Neural cell (in vitro differentiated cells): ENCODE results near the gene PID1. TPM values are rescaled to one million over a fixed set of nuclear protein-coding genes. Genes with fewer than 3 reads are reported as not detected.
A peak's percentile ranks its signal among the peaks of the same experiment; 100 is the strongest.

Source experiments
- H2AFZ ChIP-seq: fragments of 200-600, 300-800 bp; sonication (generic), shearing (Covaris generic); 2 replicates; pipeline ENCODE4 v1.6.0; 2014; ENCODE audit warnings: low read depth, mild to moderate bottlenecking, antibody characterized with exemption, low read length, moderate library complexity
- H3F3A ChIP-seq: fragments of 200-600 bp; shearing (Covaris generic); 2 replicates; pipeline ENCODE4 v1.6.1; 2016; ENCODE audit warnings: mild to moderate bottlenecking, moderate library complexity, mixed read lengths, antibody characterized with exemption, low read length; ENCODE audit not compliant: insufficient read depth, poor library complexity, severe bottlenecking
- H3K27ac ChIP-seq: fragments of 200-600, 300-800 bp; sonication (generic), shearing (Covaris generic); 2 replicates; pipeline ENCODE4 v1.5.1; 2014; ENCODE audit warnings: mild to moderate bottlenecking, low read length, moderate library complexity
- H3K27me3 ChIP-seq: fragments of 300-800, 200-600 bp; sonication (generic), shearing (Covaris generic); 2 replicates; pipeline ENCODE4 v1.6.0; 2014; ENCODE audit warnings: mild to moderate bottlenecking, low read depth, low read length, moderate library complexity; ENCODE audit not compliant: insufficient read depth
- H3K36me3 ChIP-seq: fragments of 300-800, 200-600 bp; sonication (generic), shearing (Covaris generic); 2 replicates; pipeline ENCODE4 v1.5.1; 2014; ENCODE audit warnings: mild to moderate bottlenecking, antibody characterized with exemption, low read length, moderate library complexity; ENCODE audit not compliant: insufficient read depth
- H3K4me2 ChIP-seq: fragments of 300-800, 200-600 bp; sonication (generic), shearing (Covaris generic); 2 replicates; pipeline ENCODE4 v1.6.0; 2014; ENCODE audit warnings: mild to moderate bottlenecking, low read length
- H3K4me3 ChIP-seq: fragments of 300-800, 200-600 bp; sonication (generic), shearing (Covaris generic); 2 replicates; pipeline ENCODE4 v1.5.1; 2014; ENCODE audit warnings: mild to moderate bottlenecking, low read length, moderate library complexity
- H3K79me2 ChIP-seq: fragments of 200-600 bp; shearing (Covaris generic); replicated peaks from 2 replicates; pipeline ENCODE4 v1.6.0; 2014; ENCODE audit warnings: mild to moderate bottlenecking, low read length, moderate library complexity; ENCODE audit not compliant: insufficient read depth
- H3K9ac ChIP-seq: fragments of 300-800, 200-600 bp; sonication (generic), shearing (Covaris generic); 2 replicates; pipeline ENCODE4 v1.6.1; 2016; ENCODE audit warnings: mild to moderate bottlenecking, low read length, mixed read lengths
- H3K9me2 ChIP-seq: fragments of 200-600 bp; shearing (Covaris generic); 2 replicates; pipeline ENCODE4 v1.6.1; 2016; ENCODE audit warnings: mild to moderate bottlenecking, low read length, mixed read lengths; ENCODE audit not compliant: insufficient read depth
- H3K9me3 ChIP-seq: fragments of 200-600, 300-800 bp; sonication (generic), shearing (Covaris generic); 2 replicates; pipeline ENCODE4 v1.6.1; 2016; ENCODE audit warnings: mild to moderate bottlenecking, mixed run types, low read length, moderate library complexity, mixed read lengths
- H4K20me1 ChIP-seq: fragments of 200-600 bp; shearing (Covaris generic); 2 replicates; pipeline ENCODE4 v1.6.1; 2016; ENCODE audit warnings: mild to moderate bottlenecking, mixed run types; ENCODE audit not compliant: insufficient read depth
- CTCF ChIP-seq: fragments of 450-650 bp; IDR thresholded peaks from 2 replicates; pipeline ENCODE4 v1.5.1; 2014; ENCODE audit warnings: antibody characterized with exemption, mild to moderate bottlenecking, moderate library complexity; ENCODE audit not compliant: poor library complexity, severe bottlenecking
- EP300 ChIP-seq: fragments of 450-650 bp; conservative IDR thresholded peaks from 2 replicates; pipeline ENCODE4 v1.6.1; 2014; ENCODE audit warnings: antibody characterized with exemption, mild to moderate bottlenecking, moderate library complexity; ENCODE audit not compliant: poor library complexity, severe bottlenecking
- EZH2 ChIP-seq: fragments of 200-600, 300-800 bp; shearing (Covaris generic), sonication (generic); IDR thresholded peaks from 2 replicates; pipeline ENCODE4 v1.6.1; 2014; ENCODE audit warnings: antibody characterized with exemption, low read length, borderline replicate concordance, mild to moderate bottlenecking; ENCODE audit not compliant: insufficient read depth, poor library complexity, severe bottlenecking
- MXI1 ChIP-seq: fragments of 450-650 bp; conservative IDR thresholded peaks from 2 replicates; pipeline ENCODE4 v1.6.1; 2014; ENCODE audit warnings: antibody characterized with exemption, mild to moderate bottlenecking; ENCODE audit not compliant: poor library complexity, severe bottlenecking
- POLR2AphosphoS5 ChIP-seq: IDR thresholded peaks from 2 replicates; pipeline ENCODE4 v1.6.1; 2012
- RAD21 ChIP-seq: fragments of 450-650 bp; conservative IDR thresholded peaks from 2 replicates; pipeline ENCODE4 v1.6.1; 2014; ENCODE audit warnings: antibody characterized with exemption, mild to moderate bottlenecking, moderate library complexity
- REST ChIP-seq: IDR thresholded peaks from 2 replicates; pipeline ENCODE4 v1.6.1; 2012; ENCODE audit warnings: borderline replicate concordance
- SMC3 ChIP-seq: fragments of 450-650 bp; conservative IDR thresholded peaks from 2 replicates; pipeline ENCODE4 v1.6.1; 2014; ENCODE audit warnings: antibody characterized with exemption, mild to moderate bottlenecking, moderate library complexity; ENCODE audit not compliant: poor library complexity
- TAF1 ChIP-seq: IDR thresholded peaks from 2 replicates; pipeline ENCODE4 v1.6.1; 2012; ENCODE audit warnings: low read depth
- polyA plus RNA-seq: library from polyadenylated mRNA; depleted of rRNA; stranded (reverse); fragments of >200 nt; gene quantifications from 2 replicates; pipeline ENCODE4 v1.2.3, GENCODE V29; 2014

Gene PID1
- polyA plus RNA-seq, 1 donor from 2014 or later, result 11.0 TPM

GRCh38 chr2:229085439-229085838 lies 185.6 kb downstream of the PID1 start:
- TF ChIP-seq EP300 (peak; percentile 68), RAD21 (no peak), CTCF (no peak), POLR2AphosphoS5 (peak; percentile 61), TAF1 (no peak)
- no peaks in the 10 kb centered on the region for H3K9me3 ChIP-seq
- H2AFZ ChIP-seq, result no peak overlapping the region
- H3K9ac ChIP-seq, result no peak overlapping the region
- no peaks in the 10 kb centered on the region for H4K20me1 ChIP-seq
- H3K27ac ChIP-seq, result no peak overlapping the region
- no peaks in the 10 kb centered on the region for H3K27me3 ChIP-seq
- H3F3A ChIP-seq, result peaks cover 2% of the 10 kb centered on the region
- no peaks in the 10 kb centered on the region for H3K79me2 ChIP-seq
- no peak overlapping the region for H3K4me2 ChIP-seq
- no peaks in the 10 kb centered on the region for H3K9me2 ChIP-seq
- no peak overlapping the region for H3K4me3 ChIP-seq
- no peaks in the 10 kb centered on the region for H3K36me3 ChIP-seq

GRCh38 chr2:229084447-229084846 lies 186.6 kb downstream of the PID1 start:
- Histone ChIP-seq H3K36me3 (no peaks in the 10 kb centered on the region), H3K27me3 (no peaks in the 10 kb centered on the region), H3K9me2 (no peaks in the 10 kb centered on the region), H3K4me2 (no peak overlapping the region), H3K9ac (no peak overlapping the region), H3K79me2 (no peaks in the 10 kb centered on the region), H3F3A (peaks cover 2% of the 10 kb centered on the region), H4K20me1 (no peaks in the 10 kb centered on the region), H3K27ac (no peak overlapping the region), H3K9me3 (no peaks in the 10 kb centered on the region), H2AFZ (no peak overlapping the region), H3K4me3 (no peak overlapping the region)
- TF ChIP-seq CTCF (no peak), POLR2AphosphoS5 (no peak), RAD21 (no peak), EP300 (no peak), REST (no peak), SMC3 (no peak), MXI1 (no peak), EZH2 (no peak), TAF1 (no peak)
